Endothelial cell of umbilical vein (primary cell): ENCODE measurements around the gene CNST.

Experiments used
- POLR2A ChIP-seq: IDR thresholded peaks from 2 replicates; pipeline ENCODE4 v1.6.1; 2012; ENCODE audit warnings: low read depth, mild to moderate bottlenecking, control low read depth, low read length
- TF ChIP-seq, protein P1 (sequence below), 2 donors: IDR thresholded peaks; 1 replicate in 1 of 2; 2 replicates in 1 of 2; pipeline ENCODE4 v1.5.1; 2011; ENCODE audit warnings: low read length in 2 of 2, mild to moderate bottlenecking in 2 of 2, moderate library complexity in 2 of 2, control low read depth in 1 of 2, inconsistent platforms in 1 of 2, low read depth in 1 of 2; ENCODE audit not compliant: insufficient read depth in 1 of 2; ENCODE audit errors: extremely low read depth in 1 of 2

DNA sequence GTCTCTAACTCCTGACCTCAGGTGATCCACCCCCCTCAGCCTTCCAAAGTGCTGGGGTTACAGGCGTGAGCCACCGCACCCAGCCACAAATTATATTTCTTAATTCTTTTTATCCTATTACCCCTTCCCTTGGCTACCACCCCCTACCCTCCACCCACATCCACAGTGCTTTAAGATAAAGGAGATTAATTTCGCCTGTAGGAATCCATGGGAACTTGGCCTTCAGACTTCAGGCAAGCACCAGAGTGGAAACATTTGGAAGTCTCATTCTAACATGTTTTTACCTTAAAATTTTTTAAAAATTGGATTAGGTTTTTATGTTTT lies 10.4 kb downstream of the CNST start:
- TF ChIP-seq, protein P1, sequence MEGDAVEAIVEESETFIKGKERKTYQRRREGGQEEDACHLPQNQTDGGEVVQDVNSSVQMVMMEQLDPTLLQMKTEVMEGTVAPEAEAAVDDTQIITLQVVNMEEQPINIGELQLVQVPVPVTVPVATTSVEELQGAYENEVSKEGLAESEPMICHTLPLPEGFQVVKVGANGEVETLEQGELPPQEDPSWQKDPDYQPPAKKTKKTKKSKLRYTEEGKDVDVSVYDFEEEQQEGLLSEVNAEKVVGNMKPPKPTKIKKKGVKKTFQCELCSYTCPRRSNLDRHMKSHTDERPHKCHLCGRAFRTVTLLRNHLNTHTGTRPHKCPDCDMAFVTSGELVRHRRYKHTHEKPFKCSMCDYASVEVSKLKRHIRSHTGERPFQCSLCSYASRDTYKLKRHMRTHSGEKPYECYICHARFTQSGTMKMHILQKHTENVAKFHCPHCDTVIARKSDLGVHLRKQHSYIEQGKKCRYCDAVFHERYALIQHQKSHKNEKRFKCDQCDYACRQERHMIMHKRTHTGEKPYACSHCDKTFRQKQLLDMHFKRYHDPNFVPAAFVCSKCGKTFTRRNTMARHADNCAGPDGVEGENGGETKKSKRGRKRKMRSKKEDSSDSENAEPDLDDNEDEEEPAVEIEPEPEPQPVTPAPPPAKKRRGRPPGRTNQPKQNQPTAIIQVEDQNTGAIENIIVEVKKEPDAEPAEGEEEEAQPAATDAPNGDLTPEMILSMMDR (IDR thresholded peaks at IDR 0.05; ENCODE audit: extremely low read depth in 1 of 2, insufficient read depth in 1 of 2, low read depth in 1 of 2, low read length in 2 of 2): no peak
- no peak for TF ChIP-seq POLR2A
